Vagina (tissue), 2 donors: Measurements from ENCODE around the gene ABCA5.

ENCODE experiments used
- POLR2A ChIP-seq, 2 donors: fragments of 450-650 bp; IDR thresholded peaks; one replicate each; pipeline ENCODE4 v1.6.1; 2017; ENCODE audit warnings: antibody characterized with exemption in 2 of 2, mild to moderate bottlenecking in 2 of 2, moderate library complexity in 2 of 2
- POLR2AphosphoS5 ChIP-seq, 2 donors: sonication (generic); formaldehyde crosslinking; IDR thresholded peaks; one replicate each; pipeline ENCODE4 v1.9.0; 2017; ENCODE audit warnings: antibody characterized with exemption in 2 of 2, mild to moderate bottlenecking in 2 of 2, low read depth in 1 of 2; ENCODE audit not compliant: insufficient read depth in 1 of 2
- TF ChIP-seq, protein P1 (sequence below), 3 experiments: fragments of 450-650 bp in 2 of 3; fragments of 200-600 bp in 1 of 3; sonication (generic) in 1 of 3; IDR thresholded peaks; one replicate each; pipeline ENCODE4 v1.5.1; 2017 to 2019; ENCODE audit warnings: antibody characterized with exemption in 3 of 3, mild to moderate bottlenecking in 2 of 3, moderate library complexity in 2 of 3

DNA sequence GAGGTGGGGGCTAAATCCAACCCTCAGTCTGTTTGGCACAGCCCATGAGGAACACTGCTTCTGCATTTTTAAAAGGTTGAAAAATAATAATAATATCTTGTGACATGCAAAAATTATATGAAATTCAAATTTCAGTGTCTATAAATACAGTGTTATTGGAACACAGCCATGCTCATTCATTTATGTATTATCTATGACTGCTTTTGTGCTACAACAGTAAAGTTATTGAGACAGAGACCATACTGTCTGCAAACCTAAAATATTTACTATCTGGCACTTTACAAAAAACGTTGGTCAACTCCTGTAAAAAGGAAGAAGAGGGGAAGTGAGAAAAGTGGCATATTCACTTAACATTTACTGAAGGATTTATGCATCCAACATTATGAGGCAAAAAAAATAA, 3.1 kb downstream of the ABCA5 start:
- TF ChIP-seq, protein P1, sequence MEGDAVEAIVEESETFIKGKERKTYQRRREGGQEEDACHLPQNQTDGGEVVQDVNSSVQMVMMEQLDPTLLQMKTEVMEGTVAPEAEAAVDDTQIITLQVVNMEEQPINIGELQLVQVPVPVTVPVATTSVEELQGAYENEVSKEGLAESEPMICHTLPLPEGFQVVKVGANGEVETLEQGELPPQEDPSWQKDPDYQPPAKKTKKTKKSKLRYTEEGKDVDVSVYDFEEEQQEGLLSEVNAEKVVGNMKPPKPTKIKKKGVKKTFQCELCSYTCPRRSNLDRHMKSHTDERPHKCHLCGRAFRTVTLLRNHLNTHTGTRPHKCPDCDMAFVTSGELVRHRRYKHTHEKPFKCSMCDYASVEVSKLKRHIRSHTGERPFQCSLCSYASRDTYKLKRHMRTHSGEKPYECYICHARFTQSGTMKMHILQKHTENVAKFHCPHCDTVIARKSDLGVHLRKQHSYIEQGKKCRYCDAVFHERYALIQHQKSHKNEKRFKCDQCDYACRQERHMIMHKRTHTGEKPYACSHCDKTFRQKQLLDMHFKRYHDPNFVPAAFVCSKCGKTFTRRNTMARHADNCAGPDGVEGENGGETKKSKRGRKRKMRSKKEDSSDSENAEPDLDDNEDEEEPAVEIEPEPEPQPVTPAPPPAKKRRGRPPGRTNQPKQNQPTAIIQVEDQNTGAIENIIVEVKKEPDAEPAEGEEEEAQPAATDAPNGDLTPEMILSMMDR (IDR thresholded peaks at IDR 0.05) = no peak
- TF ChIP-seq POLR2A (IDR thresholded peaks at IDR 0.05) (no peak), POLR2AphosphoS5 (IDR thresholded peaks at IDR 0.05; ENCODE audit: insufficient read depth in 1 of 2, low read depth in 1 of 2) (no peak)
